ENCODE measurements around the gene SNCAIP. TPM values are rescaled to one million over a fixed set of nuclear protein-coding genes. Genes with fewer than 3 reads are reported as not detected.
"Not testable (repeated sequence)": the region's sequence is repeated elsewhere in the genome, so short reads cannot be mapped to it uniquely, and the experiment has no call there.

Gene SNCAIP
- total RNA-seq, 1 experiment from 2014 or later = 4.7 TPM

DNA sequence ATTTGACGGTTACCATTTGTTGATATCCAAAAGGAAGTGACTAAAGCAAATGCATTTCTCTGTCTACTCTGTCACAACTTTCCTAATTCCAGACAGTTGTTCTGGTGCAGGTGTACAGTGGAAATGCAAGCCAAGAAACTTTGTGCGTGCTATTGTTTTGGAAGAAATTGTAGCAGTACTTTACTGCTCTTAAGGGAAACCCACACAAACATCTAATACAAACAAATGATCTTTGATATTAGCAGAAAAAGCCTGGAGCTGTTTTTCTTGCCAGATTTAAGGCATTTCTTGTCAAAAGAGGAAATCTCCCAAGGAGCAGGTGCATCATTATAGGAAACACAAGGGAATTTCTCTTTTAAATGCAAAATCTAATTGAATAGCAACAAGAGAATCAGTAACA lies 2.0 kb downstream of the SNCAIP start:
- no peak for DNase-seq (ENCODE audit: low spot score)

GRCh38 chr5:122315521-122315920 lies 3.5 kb downstream of the SNCAIP start:
- DNase-seq (ENCODE audit: low spot score) = peak; percentile 14

GRCh38 chr5:122316656-122317055 lies 4.6 kb downstream of the SNCAIP start:
- DNase-seq (ENCODE audit: low spot score) = no peak

DNA sequence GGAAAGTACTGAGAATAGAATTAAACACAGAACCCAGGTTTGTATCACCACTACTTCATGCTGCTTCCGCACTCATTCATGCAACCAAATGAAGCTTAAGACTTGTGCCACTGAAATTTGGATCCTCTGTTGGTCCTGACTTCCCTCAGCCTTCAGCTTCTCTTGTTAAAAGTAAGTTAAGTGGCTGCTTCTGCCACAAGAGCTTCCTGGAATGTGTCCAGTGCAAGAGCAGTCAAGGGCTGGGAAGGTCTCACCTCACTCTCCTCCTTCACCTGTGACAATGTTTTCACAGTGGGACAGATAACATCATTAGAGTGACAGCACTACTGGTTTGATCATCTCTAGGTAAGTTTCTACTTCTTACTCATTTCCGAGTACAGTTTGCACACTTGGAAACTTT lies 7.9 kb downstream of the SNCAIP start:
- DNase-seq (ENCODE audit: low spot score) = no peak

- no peak for DNase-seq (ENCODE audit: low spot score)
Measured at GRCh38 chr5:122321921-122322320, 9.9 kb downstream of the SNCAIP start.

DNA sequence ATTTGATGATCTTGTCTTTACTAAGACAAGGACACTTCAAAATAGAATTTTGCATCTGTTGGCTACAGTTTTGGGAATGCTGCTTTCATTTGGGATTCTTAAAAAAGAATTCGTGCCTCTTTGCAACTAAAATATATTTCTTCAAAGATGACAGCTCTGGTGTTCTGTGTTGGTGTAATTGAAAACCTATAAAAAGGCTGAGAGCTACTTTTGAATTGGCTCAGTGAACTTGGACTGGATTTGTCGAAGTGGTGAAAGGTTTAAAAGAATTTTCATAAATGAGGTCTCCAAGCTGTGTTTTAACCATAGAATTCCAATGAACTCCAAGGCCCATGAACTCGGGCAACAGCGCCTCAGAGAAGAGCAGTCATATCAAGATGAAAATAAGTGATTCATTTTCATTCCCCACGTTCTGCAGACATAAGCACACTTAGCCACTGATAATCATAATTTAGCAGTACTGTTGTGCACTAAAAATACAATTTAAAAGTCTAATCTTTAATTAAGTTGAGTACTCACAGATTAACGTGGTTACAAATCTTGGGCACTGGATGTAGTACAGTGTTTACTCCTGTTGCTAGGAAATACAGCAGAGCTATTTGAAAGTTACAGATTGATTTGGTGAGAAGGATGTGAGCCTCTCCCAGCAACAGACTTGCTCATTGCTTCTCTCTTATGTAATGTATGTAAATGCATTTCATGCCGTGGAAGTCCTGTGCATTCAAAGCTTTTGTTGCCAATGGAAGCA lies 10.9 kb downstream of the SNCAIP start:
- DNase-seq (ENCODE audit: low spot score) = no peak

DNA sequence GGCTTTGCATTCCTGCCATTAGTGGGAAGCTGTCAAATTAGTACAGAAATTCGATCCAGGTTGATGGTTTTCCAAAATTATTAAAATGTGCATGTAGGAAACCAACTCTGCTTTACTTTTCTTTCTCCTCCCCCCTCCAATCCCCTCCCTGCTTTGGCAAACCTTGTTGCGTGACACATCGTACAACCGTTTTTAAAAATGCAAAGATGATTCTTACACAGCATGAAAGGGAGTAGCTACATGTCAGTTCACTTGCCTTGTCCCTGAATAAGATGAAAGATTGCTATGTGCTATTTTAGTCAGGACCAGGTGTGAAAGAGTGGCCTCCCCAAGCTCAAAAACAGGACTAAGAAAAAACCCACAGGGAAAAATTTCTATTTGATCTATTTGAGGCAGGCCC lies 11.7 kb downstream of the SNCAIP start:
- DNase-seq (ENCODE audit: low spot score) = no peak

DNA sequence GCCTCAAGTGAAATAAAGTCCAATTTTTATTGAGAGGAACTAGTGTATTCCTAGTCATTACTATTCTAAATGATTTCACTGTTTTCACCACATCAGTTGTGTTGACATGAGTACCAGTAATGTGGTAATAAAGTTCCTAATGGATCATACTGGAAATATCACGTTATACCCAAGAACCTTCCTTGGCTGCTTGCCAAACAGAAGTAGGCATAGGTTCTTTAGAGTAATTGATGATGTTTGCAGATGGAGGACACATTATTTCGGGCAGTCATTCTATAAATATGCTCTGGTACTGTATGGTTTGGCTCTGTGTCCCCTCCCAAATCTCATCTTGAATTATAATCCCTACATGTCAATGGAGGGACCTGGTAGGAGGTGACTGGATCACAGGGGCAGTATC lies 15.1 kb downstream of the SNCAIP start:
- DNase-seq (ENCODE audit: low spot score) = no peak

GRCh38 chr5:122330881-122331280 lies 18.8 kb downstream of the SNCAIP start:
- DNase-seq (ENCODE audit: low spot score) = no peak

GRCh38 chr5:122332599-122333555 lies 20.8 kb downstream of the SNCAIP start:
- peak; percentile 75 for DNase-seq (ENCODE audit: low spot score)

DNA sequence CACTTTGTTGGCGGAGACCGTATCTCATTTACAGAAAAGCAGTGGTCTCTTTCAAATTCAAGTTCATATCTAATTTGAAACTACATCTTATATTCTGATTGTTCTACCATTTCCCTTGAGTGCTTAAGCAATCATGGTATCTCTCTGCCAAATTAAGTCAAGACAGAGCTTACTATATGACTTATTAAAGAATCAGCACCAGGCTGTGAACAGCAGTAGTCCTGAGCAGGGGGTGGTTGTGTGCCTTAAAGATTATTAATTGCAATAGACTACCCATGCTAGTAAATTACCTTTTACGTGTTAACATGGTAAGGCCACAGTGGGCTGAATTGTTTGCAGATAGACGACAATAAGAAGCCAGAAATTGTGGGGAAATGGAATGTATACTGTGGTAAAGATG lies 21.5 kb downstream of the SNCAIP start:
- DNase-seq (ENCODE audit: low spot score) = no peak

GRCh38 chr5:122339591-122339990 lies 27.6 kb downstream of the SNCAIP start:
- no peak for DNase-seq (ENCODE audit: low spot score)

- no peak for DNase-seq (ENCODE audit: low spot score)
Measured at GRCh38 chr5:122341087-122341486, 29.1 kb downstream of the SNCAIP start.

GRCh38 chr5:122342256-122342655 lies 30.2 kb downstream of the SNCAIP start:
- DNase-seq (ENCODE audit: low spot score) = no peak

GRCh38 chr5:122346897-122347581 lies 35.0 kb downstream of the SNCAIP start:
- no peak for DNase-seq (ENCODE audit: low spot score)

DNA sequence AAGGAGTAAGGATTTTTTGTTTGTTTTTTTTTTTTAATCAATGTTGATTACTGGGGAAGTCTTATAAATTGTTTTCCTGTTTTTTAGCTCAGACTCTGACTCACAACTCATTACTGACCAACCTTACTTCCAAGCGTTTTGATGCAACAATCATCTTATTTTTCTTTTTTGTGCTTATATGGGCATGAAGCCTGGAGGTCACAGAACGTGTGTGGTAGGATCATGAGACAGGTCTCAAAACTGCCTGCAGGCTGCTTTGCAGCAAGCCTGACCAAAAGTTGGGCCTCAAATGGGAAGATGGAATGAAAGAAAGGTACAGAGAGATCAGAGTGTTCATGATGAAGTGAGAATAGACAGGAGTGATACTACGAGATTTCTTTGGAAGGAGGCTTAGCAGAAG lies 38.5 kb downstream of the SNCAIP start:
- no peak for DNase-seq (ENCODE audit: low spot score)

DNA sequence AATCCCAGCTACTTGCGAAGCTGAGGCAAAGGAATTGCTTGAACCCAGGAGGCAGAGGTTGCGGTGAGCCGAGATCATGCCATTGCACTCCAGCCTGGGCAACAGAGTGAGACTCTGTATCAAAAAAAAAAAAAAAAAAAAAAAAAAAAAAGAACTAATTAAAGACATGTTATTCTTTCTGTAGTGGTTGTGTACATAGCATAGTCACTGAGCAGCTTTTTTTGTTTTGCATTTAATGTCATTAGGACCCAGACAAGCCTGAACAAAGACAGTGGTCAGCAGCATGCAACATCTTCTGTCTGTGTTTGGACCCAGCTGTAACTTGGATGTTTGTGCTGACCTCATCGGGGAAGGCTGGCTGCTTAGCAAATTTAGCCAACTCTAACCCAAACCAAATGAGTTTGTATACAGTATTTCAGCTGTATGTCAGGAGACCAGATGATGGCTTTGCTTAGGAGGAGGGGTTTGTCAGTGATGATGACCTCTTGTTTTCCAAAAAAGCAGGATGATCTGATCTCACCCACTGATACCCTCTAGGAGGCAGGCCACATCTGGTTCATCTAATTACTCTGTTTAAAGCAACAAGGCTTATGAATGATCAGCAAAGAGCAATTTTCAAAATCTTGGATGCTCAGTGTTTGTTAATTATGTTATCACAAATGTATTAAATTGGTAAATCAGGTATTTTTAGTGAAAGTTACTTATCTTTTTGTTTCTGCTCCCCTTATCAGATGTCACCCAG lies 39.5 kb downstream of the SNCAIP start:
- no peak for DNase-seq (ENCODE audit: low spot score)

DNA sequence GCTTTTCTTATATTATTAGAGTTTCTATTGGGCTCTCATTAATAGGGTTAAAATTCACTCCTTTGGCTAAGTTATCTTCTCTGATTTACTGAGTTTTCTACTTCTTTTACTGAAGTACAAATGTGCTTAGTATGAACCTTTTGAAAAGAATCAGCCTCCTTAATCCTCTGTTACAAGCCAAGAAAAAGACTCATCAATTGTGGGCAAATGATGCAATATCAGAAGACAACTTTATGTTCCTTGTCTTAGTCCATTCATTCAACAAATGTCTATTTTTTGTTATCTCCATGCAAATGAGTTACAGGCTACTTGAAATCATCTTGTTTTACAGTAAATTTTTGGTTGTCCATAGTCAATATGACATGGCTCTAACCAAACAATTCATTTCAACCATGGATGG lies 40.3 kb downstream of the SNCAIP start:
- DNase-seq (ENCODE audit: low spot score) = no peak

- DNase-seq (ENCODE audit: low spot score) = not testable (repeated sequence)
Measured at GRCh38 chr5:122353361-122353760, 41.3 kb downstream of the SNCAIP start.

GRCh38 chr5:122354293-122354692 lies 42.3 kb downstream of the SNCAIP start:
- DNase-seq (ENCODE audit: low spot score) = no peak

DNA sequence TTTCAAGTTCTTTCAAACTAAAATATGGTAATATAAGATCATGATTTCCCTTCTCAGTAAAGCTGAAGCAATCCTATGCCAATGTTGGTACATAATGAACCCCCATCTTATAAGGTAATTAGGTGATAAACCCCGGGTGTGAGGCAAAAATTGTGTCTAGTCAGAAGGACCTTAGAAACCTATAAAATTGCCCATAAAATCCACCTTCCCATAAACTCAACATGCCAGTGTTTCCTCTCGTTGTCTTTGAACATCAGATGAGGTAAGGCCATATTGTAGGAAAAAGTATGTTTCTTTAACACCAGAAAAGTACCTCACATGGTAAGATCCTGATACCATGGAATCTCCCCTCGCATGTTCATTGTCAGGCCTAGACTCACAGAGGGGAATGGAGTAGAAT lies 43.3 kb downstream of the SNCAIP start:
- DNase-seq (ENCODE audit: low spot score) = no peak

GRCh38 chr5:122356855-122357254 lies 44.8 kb downstream of the SNCAIP start:
- no peak for DNase-seq (ENCODE audit: low spot score)
